ENCODE measurements around the gene PI4KB.

PI4KB gene

DNA sequence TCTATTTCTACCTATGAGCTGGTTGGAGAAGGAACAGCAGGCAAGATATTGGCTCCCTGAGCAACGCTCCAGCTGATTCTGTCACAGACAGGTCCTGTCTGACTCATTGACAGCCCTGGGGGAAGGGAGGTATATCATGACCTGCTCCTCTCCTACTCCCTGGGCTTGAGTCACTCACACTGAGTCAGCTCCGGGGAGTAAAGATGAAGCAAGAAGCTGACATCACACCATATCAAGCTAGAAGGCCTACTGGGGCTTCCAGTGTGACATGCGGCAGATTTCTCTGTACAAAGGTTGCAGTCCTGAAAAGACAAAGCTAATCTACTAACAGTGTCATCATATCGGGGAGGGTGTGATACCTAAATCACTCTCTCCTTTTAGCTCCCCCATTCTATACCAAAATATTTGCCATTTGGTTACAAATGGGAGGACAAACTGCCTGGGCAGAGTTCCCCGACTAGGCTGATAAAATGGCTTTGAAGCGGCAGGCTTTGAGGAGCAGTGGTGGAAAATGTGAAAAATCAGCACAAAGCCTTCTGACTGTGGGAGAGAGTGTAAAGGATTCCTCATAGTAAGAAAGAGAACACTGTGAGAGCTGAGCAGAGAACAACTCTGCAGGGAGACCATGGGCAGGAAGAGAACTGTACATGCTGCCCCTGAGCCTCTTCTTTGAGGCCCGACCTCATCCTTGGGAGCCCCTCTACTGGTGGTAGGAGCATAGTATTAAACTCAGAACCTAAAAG lies 15.5 kb downstream of the PI4KB start:
- peak; percentile 91 for DNase-seq (ENCODE audit: low spot score)

DNA sequence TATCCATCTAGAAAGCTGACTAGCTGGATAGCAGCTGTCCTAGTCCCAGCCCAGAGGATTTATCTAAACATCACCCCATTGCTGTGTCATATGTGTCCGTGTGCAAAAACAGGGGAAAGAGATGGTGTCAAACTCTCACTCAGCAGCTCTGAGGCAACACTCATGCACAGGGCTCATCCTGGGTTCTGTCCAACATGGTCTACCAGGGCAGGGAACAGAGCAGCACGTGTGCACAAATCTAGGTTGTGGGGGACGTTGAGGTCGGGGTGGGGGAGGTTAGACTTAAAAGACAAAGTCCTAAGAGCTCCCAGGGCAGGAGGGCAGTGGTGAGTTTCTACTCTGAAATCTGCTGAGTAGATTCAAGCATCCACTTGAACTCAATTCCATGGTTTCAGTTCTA lies 16.2 kb downstream of the PI4KB start:
- DNase-seq (ENCODE audit: low spot score): no peak

- DNase-seq (ENCODE audit: low spot score): no peak
Observed at GRCh38 chr1:151309811-151310323, 17.3 kb downstream of the PI4KB start.

DNA sequence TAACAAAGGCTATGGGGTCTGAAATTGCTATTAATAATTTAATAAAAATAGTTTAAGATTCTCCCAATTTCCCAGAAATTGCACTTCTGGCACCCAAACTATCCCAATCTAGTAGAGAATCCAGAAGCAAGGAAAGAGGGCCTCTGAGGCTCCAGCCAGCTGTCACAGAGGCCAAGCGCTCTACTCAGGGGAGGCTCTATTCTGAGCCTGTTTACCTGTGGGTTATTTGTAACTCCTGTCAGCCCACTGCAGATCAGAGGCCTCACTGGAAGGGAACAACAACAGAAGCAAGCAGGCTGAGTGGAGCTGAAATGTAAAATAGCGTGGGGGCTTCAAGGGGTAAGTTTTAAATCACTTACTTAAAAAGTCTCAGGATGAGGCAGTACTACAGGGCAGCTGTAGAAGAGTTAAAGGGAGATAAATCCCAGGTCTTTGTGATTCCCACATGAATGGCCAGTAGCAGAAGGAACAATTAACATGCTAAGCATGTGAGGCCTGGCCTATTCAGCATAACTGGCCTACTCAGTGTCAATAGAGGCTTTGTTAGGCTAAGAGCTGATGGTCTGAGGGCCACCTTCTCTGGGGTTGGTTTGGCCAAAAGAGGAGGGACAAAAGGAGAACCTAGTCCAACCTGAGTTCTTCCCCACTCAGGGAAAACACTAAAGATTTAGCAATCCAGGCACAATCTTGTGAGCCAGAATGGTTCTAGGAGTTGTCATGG lies 32.3 kb downstream of the PI4KB start:
- DNase-seq (ENCODE audit: low spot score): no peak

DNA sequence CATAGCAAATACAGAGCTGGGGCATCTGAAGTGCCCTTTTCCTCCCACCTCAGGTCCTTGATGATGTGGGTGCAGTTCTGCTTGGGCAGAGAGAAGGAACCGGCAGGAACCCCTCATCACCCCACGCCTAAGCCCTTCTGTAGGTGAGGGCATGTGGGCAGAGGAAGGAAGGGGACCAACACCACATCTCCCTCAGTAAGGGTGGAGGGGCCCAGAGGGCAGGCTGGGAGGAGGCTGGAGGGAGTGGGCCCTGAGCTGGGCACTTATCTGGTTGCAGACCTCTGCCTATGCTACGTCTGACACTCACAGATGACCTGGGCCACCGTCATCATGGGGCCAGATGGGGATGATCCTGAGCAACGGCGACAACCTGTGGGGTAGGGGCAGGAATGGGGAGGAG lies 34.1 kb downstream of the PI4KB start:
- no peak for DNase-seq (ENCODE audit: low spot score)

DNA sequence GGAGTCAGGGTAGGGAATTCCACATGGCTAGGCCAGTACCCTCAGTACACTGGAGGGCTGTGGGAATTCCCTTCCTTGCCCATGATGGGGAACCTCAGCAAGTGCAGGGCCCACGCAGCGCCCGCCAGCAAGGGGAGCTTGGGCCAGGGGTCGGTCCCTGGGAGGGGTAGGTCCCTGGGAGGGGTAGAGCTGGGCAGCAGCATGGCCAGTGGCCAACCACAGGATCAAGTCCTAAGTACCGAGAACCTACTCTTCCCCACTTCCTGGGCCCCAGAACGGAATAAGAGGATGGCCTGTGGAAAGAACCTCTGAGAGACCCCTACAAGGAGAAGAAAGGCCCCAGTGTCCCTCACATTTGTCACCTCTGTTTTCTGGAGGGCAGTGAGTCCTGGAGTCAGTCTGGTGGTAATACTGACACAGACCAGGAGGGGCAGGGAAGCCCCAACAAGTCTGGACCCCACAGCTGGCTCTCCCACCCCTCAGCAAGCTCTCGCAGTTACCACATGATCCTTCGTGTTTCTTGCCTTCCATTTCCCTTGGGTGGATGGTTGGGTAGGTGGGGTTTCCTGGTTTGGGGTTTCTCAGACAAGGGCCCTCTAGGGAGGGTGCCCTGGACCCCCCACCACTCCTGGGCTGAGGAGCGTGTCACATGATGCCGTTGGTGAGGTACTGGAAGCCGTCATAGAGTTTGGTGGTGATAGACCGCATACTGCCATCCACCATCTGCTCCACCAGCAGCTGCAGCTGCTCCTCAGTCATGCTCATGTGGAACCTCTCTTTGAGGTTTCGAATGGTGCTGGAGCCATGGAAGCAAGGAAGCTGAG lies 34.8 kb downstream of the PI4KB start:
- no peak for DNase-seq (ENCODE audit: low spot score)

GRCh38 chr1:151290709-151291303 lies 36.4 kb downstream of the PI4KB start:
- no peak for DNase-seq (ENCODE audit: low spot score)

GRCh38 chr1:151289991-151290708 lies 37.1 kb downstream of the PI4KB start:
- no peak for DNase-seq (ENCODE audit: low spot score)

- DNase-seq (ENCODE audit: low spot score): no peak
Observed at GRCh38 chr1:151289080-151289935, 37.9 kb downstream of the PI4KB start.

GRCh38 chr1:151288502-151288901 lies 38.7 kb downstream of the PI4KB start:
- DNase-seq (ENCODE audit: low spot score): no peak

DNA sequence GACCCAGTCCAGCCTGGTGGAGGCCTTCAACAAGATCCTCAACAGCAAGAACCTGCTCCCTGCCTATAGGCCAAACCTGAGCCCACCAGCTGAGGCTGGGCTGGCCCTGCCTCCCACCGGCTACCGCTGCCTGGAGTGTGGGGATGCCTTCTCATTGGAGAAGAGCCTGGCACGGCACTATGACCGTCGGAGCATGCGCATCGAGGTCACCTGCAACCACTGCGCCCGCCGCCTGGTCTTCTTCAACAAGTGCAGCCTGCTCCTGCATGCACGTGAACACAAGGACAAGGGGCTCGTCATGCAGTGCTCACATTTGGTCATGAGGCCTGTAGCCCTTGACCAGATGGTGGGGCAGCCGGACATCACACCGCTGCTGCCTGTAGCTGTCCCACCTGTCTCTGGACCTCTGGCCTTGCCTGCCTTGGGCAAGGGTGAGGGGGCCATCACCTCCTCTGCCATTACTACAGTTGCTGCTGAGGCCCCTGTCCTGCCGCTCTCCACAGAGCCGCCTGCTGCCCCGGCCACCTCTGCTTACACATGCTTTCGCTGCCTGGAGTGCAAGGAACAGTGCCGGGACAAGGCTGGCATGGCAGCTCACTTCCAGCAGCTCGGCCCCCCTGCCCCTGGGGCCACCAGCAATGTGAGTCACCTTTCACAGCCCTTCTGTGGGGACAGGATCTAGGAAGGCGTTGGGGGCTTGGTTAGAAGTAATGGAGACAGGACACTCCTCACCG lies 39.3 kb downstream of the PI4KB start:
- DNase-seq (ENCODE audit: low spot score): no peak

DNA sequence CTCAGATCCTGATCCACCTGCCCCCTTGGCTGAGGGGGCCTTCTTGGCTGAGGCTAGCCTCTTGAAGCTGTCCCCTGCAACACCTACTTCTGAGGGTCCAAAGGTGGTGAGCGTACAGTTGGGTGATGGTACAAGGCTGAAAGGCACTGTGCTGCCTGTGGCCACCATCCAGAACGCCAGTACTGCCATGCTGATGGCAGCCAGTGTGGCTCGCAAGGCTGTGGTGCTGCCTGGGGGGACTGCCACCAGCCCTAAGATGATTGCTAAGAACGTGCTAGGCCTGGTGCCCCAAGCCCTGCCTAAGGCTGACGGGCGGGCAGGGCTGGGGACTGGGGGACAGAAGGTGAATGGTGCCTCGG lies 39.9 kb downstream of the PI4KB start:
- no peak for DNase-seq (ENCODE audit: low spot score)

GRCh38 chr1:151286619-151287340 lies 40.4 kb downstream of the PI4KB start:
- no peak for DNase-seq (ENCODE audit: low spot score)

DNA sequence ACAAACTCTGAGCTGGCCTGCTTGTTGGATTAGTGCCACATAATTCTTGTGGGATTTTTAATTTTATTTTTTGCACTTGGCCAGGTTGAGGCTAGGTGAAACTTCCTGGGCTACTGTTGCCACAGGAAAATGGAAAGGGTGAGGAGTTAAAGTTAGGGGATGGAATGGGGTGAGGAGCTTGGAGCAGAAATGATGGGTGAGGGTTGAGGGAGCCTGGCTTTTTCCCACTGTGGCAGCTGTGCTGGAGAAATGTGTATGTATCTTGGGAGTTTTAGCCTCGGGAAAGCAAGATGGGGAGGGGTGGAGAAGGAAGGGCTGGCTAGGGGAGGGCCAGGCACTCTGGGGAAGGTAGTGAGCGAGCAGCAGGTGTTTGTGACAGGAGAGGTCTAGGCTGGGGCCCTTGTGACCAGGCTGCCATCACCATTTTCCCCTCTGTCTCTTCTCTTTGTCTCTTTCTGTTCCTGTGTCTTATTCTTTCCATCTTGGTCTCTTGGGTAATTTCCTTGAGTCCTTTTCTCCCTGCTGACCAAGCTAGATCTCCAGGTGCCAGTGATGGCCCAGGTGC lies 43.1 kb downstream of the PI4KB start:
- DNase-seq (ENCODE audit: low spot score): no peak

DNA sequence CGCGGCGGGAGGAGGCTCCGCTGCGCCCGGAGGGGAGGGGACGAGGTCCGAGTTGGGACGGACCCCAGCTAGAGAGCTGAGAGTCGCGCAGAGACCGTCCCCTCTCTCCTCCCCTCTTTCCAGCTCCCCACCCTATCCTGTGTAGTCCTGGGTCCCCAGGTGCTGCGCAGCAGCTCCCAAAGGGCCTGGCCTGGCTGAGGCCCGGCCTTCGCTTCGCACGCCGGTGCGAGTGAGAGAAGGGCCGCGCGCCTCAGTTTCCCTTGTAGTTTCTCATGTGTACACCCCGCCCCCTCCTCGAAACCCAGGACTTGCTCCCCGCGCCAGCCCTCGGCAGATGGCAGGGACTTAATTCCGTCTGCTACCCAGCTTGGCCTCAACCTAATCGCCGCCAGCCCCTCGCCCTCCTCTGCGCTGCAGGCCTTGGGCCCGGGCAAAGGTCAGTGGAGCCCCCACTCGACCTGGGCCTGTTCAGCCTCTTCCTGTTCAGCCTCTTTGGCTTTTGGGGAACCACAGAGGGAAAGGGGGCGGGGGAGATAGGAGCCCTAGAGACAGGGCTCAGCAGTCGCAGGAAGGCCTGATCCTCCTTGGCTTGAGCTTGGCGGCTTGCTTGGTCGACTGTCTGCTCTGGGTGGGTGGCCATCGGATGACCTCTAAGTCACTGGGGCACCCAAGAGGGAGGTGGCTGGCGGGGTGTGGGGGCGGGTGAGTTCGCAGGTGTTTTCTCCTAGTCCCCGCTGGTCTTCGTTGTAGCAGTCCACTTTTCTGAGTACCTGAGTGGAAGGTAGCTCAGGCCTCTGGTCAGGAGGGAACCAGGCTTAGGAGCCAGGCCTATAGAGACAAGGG lies 44.1 kb downstream of the PI4KB start:
- no peak for DNase-seq (ENCODE audit: low spot score)

DNA sequence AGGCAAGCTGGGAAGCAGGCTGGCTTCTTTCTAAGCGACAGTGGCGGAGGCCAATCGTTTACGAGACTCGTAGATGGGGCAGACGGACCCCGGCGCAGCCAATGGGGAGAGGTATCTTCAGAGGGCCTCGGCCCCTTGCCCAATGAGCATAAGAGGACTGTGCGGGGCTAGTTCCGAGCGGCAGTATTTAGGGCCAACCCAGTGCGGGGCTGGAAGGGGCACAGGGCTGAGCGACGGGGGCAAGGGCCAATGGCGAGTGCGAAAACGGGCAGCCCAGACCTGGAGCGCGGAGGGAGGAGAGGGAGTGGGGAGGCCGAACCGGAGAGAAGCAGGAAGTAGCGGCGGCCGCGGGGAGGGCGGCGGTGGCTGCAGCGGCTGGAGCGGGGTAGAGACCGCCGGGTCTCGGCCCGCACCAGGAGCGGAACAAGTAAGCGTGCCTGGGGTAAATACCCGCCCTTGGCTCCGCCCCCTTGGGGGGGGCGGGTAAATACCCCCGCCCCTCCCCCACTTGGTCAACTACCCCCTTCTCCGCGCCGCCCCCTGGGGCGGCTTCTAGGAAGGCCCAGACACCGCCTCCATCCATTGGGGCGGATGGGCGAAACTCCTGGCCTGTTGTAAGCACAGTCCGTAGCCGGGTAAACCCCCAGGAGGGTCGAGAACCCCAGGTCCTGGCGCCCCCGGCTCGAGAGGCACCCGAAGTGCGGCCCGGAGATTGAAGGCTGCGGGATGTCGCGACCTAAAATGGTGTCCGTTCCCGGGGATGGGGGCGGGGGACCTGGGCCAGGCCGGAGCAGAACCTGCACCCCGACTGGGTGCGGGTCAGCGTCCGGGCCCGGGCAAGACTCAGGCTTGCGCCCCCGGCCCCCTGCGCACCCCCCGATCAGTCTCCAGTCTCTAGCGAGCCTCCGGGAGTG lies 45.0 kb downstream of the PI4KB start, which contains the start of gene ZNF687:
TSS of gene ZNF687 (plus strand) at position 331 of the 914 bp plus-strand sequence. CDS start 3,993 bp downstream, outside the sequence.
- peak; percentile 100 for DNase-seq (ENCODE audit: low spot score)

All from LoVo (cell line).